ENCODE data around the gene SPTLC2. TPM values are rescaled to one million over a fixed set of nuclear protein-coding genes. Genes with fewer than 3 reads are reported as not detected.

Gene SPTLC2
- total and polyA plus RNA-seq, 2 of the 8 experiments (the other 6 are each of a cell fraction or from before 2014, with no cell fraction given): 8.9 to 35.1 TPM

GRCh38 chr14:77580964-77581505 is 35.4 kb downstream of the SPTLC2 start:
- Histone ChIP-seq H3K18ac (ENCODE audit: extremely low read depth, low read length) (no peak overlapping the region), H3K9me3 (ENCODE audit: insufficient read depth in 2 of 2, low read depth in 1 of 2, low read length in 1 of 2) (no peaks in the 10 kb centered on the region), H3K9ac (replicated peaks in 1 of 4; ENCODE audit: extremely low read depth in 1 of 4, low read depth in 3 of 4, low read length in 3 of 4) (no peak overlapping the region), H3K27me3 (replicated peaks in 1 of 4; ENCODE audit: control insufficient read depth in 3 of 4, extremely low read depth in 1 of 4, insufficient read depth in 3 of 4, low read length in 3 of 4) (no peaks in the 10 kb centered on the region), H3K36me3 (ENCODE audit: control insufficient read depth in 2 of 4, insufficient read depth in 4 of 4, low read length in 3 of 4) (peaks cover 0 to 3% (median 0%) of the 10 kb centered on the region in 4 experiments; a peak in 2 of 8 replicates), H4K91ac (replicated peaks; ENCODE audit: insufficient read length, low read length) (no peak overlapping the region), H3K23me2 (ENCODE audit: low read depth, low read length) (no peaks in the 10 kb centered on the region), H4K5ac (ENCODE audit: insufficient read length, low read depth, low read length) (no peak overlapping the region), H3K4me2 (ENCODE audit: insufficient read depth in 1 of 2, low read depth in 2 of 2, low read length in 2 of 2) (no peak overlapping the region), H3K14ac (ENCODE audit: insufficient read length) (no peak overlapping the region), H2BK20ac (ENCODE audit: low read length) (no peak overlapping the region), H2AFZ (ENCODE audit: low read length) (no peak overlapping the region), H3K4me3 (ENCODE audit: extremely low read depth in 1 of 4, insufficient read depth in 2 of 4, low read depth in 3 of 4, low read length in 4 of 4) (no peak overlapping the region), H3K79me2 (ENCODE audit: control insufficient read depth in 1 of 2, insufficient read depth in 2 of 2, low read length in 2 of 2) (peaks cover 0 to 33% of the 10 kb centered on the region in 2 experiments; a peak in 1 of 4 replicates), H3K4ac (replicated peaks; ENCODE audit: insufficient read length, low read depth, low read length) (no peak overlapping the region), H2BK120ac (replicated peaks; ENCODE audit: low read depth, low read length) (no peak overlapping the region), H3K4me1 (replicated peaks in 1 of 4; ENCODE audit: control insufficient read depth in 3 of 4, insufficient read depth in 4 of 4, low read length in 3 of 4) (no peaks in the 10 kb centered on the region; a peak in 1 of 7 replicates), H3K23ac (ENCODE audit: insufficient read length) (no peak overlapping the region), H4K8ac (ENCODE audit: extremely low read depth, insufficient read depth, low read length) (no peak overlapping the region), H3K56ac (replicated peaks; ENCODE audit: insufficient read length, low read depth, low read length) (no peak overlapping the region), H2BK15ac (ENCODE audit: low read length) (no peak overlapping the region), H2BK5ac (ENCODE audit: low read depth, low read length) (no peak overlapping the region), H4K20me1 (replicated peaks in 1 of 2; ENCODE audit: control insufficient read depth in 1 of 2, insufficient read depth in 2 of 2, low read length in 2 of 2) (peaks cover 0 to 10% of the 10 kb centered on the region in 2 experiments), H2BK12ac (ENCODE audit: low read depth, low read length) (no peak overlapping the region), H3K79me1 (ENCODE audit: low read depth, low read length) (peaks cover 7% of the 10 kb centered on the region), H2AK5ac (ENCODE audit: low read depth, low read length) (no peak overlapping the region), H3K27ac (ENCODE audit: low read depth, low read length) (no peak overlapping the region)
- TF ChIP-seq RBBP5 (IDR thresholded peaks at IDR 0.05; ENCODE audit: borderline replicate concordance, low read depth, low read length) (no peak), KDM5A (IDR thresholded peaks at IDR 0.05; ENCODE audit: low read length) (no peak), SIN3A (conservative IDR thresholded peaks at IDR 0.05 in 1 of 2, IDR thresholded peaks at IDR 0.05 in 1 of 2; ENCODE audit: low read depth in 1 of 2, low read length in 2 of 2) (no peak), SIX5 (IDR thresholded peaks at IDR 0.05; ENCODE audit: low read depth, low read length) (no peak), ATF3 (IDR thresholded peaks at IDR 0.05; ENCODE audit: insufficient read depth, low read depth, low read length) (no peak), FOSL1 (IDR thresholded peaks at IDR 0.05; ENCODE audit: insufficient read depth, low read depth, low read length) (no peak), NRF1 (IDR thresholded peaks at IDR 0.05; ENCODE audit: low read depth, low read length) (no peak), HDAC6 (IDR thresholded peaks at IDR 0.05; ENCODE audit: low read depth, low read length) (no peak), CBX8 (IDR thresholded peaks at IDR 0.05; ENCODE audit: borderline replicate concordance, low read depth, low read length) (no peak)
- no peak for FAIRE-seq
- CTCF ChIA-PET (ENCODE audit: partially characterized antibody): interaction anchor here (1.1 kb wide), 1 partner anchor 10 kb away, joined by 6 read pairs; no protein-coding TSS in a partner anchor
- DNase-seq (ENCODE audit: low read depth in 1 of 2, low spot score in 2 of 2): no peak
- 69% methylated on average over 4 of the region's 4 CpGs; no CpG with 5 or more reads in 1 of the 2 experiments for WGBS, 2 experiments (ENCODE audit: extremely low coverage in 1 of 2, insufficient coverage in 1 of 2, insufficient read length in 1 of 2, insufficient replicate concordance in 2 of 2, low coverage in 1 of 2, low lambda C conversion rate in 2 of 2, missing lambda C conversion rate in 1 of 2)
- POLR2A ChIA-PET (ENCODE audit: partially characterized antibody): no interaction called here
